T-cell (primary cell): ENCODE measurements around the gene RARG. TPM values are rescaled to one million over a fixed set of nuclear protein-coding genes. Genes with fewer than 3 reads are reported as not detected.

ENCODE experiments used
- ATAC-seq, 4 experiments: fragments of 200-7000 bp in 3 of 4; fragments of 150-1000 bp in 1 of 4; cut with Tn5 transposase; replicated peaks in 1 of 4; 1 replicate in 3 of 4; 2 replicates in 1 of 4; pipeline ENCODE4 v1.10.0; 2021; ENCODE audit warnings: moderate library complexity in 3 of 4, mild to moderate bottlenecking in 2 of 4, moderate number of reproducible peaks in 1 of 4
- CTCF ChIA-PET, 2 donors: fragments of 300-600 bp; sonication (Branson Sonifier 250); formaldehyde crosslinking; loops; one replicate each; lab custom pipeline; 2022; ENCODE audit warnings: antibody characterized with exemption in 2 of 2; lab: Charles Lee
- POLR2A ChIA-PET, 2 donors: fragments of 300-600 bp; sonication (Branson Sonifier 250); formaldehyde crosslinking; loops; one replicate each; lab custom pipeline; 2022; ENCODE audit warnings: antibody characterized with exemption in 2 of 2; lab: Charles Lee
- DNase-seq, 35 experiments: peaks; one replicate each; pipeline versions ENCODE4 v3.0.0 to v3.0.0-alpha.2; 2013 to 2023
- H3K27ac ChIP-seq: one replicate; pipeline ENCODE4 v1.5.1; 2013; ENCODE audit warnings: low read length
- H3K27me3 ChIP-seq, 2 experiments: replicated peaks in 1 of 2; 1 replicate in 1 of 2; 2 replicates in 1 of 2; pipeline versions ENCODE4 v1.6.1 to v1.7.0; 2013; ENCODE audit warnings: low read length in 1 of 2, mixed read lengths in 1 of 2; ENCODE audit not compliant: control insufficient read depth in 2 of 2, insufficient read depth in 2 of 2; ENCODE audit errors: extremely low read depth in 1 of 2
- H3K36me3 ChIP-seq, 2 donors: 1 replicate in 1 of 2; 2 replicates in 1 of 2; pipeline versions ENCODE4 v1.6.1 to v1.7.0; 2013; ENCODE audit warnings: low read length in 1 of 2; ENCODE audit not compliant: control insufficient read depth in 2 of 2, insufficient read depth in 1 of 2; ENCODE audit errors: extremely low read depth in 1 of 2
- H3K4me1 ChIP-seq, 2 experiments: 1 replicate in 1 of 2; 2 replicates in 1 of 2; pipeline versions ENCODE4 v1.6.1 to v1.7.0; 2013; ENCODE audit warnings: low read length in 2 of 2, mixed read lengths in 1 of 2; ENCODE audit not compliant: insufficient read depth in 2 of 2, control insufficient read depth in 1 of 2; ENCODE audit errors: extremely low read depth in 1 of 2
- H3K4me3 ChIP-seq, 2 donors: 1 replicate in 1 of 2; 2 replicates in 1 of 2; pipeline versions ENCODE4 v1.5.1 to v1.7.0; 2013; ENCODE audit warnings: mild to moderate bottlenecking in 2 of 2, low read length in 1 of 2, moderate library complexity in 1 of 2; ENCODE audit not compliant: control insufficient read depth in 1 of 2; ENCODE audit errors: extremely low read depth in 1 of 2
- H3K9me3 ChIP-seq: 2 replicates; pipeline ENCODE4 v1.7.0; 2013
- H3K27ac Mint-ChIP-seq, 2 donors: one replicate each; pipeline ENCODE4 v1.8.0; 2020 to 2021; ENCODE audit warnings: mild to moderate bottlenecking in 2 of 2, mixed read lengths in 2 of 2
- H3K27me3 Mint-ChIP-seq, 2 donors: one replicate each; pipeline ENCODE4 v1.8.0; 2021 to 2022; ENCODE audit warnings: mixed read lengths in 2 of 2
- H3K36me3 Mint-ChIP-seq: one replicate; pipeline ENCODE4 v1.8.0; 2021; ENCODE audit warnings: mixed read lengths
- H3K4me1 Mint-ChIP-seq, 3 donors: one replicate each; pipeline ENCODE4 v1.8.0; 2020 to 2022; ENCODE audit warnings: mixed read lengths in 3 of 3, mild to moderate bottlenecking in 1 of 3
- H3K4me3 Mint-ChIP-seq, 3 donors: one replicate each; pipeline ENCODE4 v1.8.0; 2020 to 2022; ENCODE audit warnings: mild to moderate bottlenecking in 3 of 3, mixed read lengths in 3 of 3, moderate library complexity in 3 of 3
- H3K9me3 Mint-ChIP-seq, 3 donors: one replicate each; pipeline ENCODE4 v1.8.0; 2020 to 2022; ENCODE audit warnings: mixed read lengths in 3 of 3
- WGBS: methylation state at CpG from one replicate; pipeline ENCODE4 v1.1.5; 2013; ENCODE audit warnings: missing lambda C conversion rate; ENCODE audit not compliant: insufficient coverage; 5-methylcytosine and 5-hydroxymethylcytosine counted together
- total RNA-seq, 35 experiments: library from RNA in 6 of 35; stranded (reverse) in 6 of 35; fragments of 120-200 nt in 1 of 35; gene quantifications; one replicate each; pipeline versions ENCODE4 v1.2.1 to v1.2.4 and lab custom pipeline; 2013 to 2026

The RARG gene
- total RNA-seq, 5 donors from 2014 or later (not counting 1 experiment from before 2014, with no cell fraction given) = 20.3 to 91.3 (median 74.2) TPM

DNA sequence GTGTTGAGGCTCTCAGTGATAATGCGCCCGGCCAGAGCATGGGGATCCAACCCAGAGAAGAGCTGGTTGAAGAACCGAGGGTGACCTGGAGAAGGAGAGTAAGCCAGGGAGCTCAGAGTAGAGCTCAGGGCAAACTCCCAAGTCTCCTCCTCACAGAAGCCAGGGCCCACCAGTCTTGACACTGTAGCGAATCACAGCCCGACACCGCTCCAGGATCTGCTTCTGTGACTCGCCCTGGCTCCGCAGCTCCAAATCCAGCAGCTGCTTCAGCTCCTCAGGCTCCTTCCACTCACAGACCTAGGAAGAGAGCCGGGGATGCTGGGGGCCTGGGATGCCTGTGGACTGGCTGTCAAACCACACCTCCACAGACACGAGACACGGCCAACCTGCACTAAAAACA, 59.7 kb downstream of the RARG start:
- H3K36me3 ChIP-seq = peaks cover 6% of the 10 kb centered on the region in 2 donors
- no peaks in the 10 kb centered on the region for H3K4me1 Mint-ChIP-seq
- no peak overlapping the region for H3K4me3 ChIP-seq
- H3K9me3 Mint-ChIP-seq = no peaks in the 10 kb centered on the region
- H3K4me1 ChIP-seq = no peaks in the 10 kb centered on the region
- ATAC-seq = no peak
- POLR2A ChIA-PET = interaction anchor here in 1 of 2 donors (0.7 kb wide), 1 partner anchor 25 kb away, joined by 3 read pairs; no protein-coding TSS in a partner anchor
- no peaks in the 10 kb centered on the region for H3K9me3 ChIP-seq
- no peak overlapping the region for H3K27ac Mint-ChIP-seq
- no peak overlapping the region for H3K27ac ChIP-seq
- H3K27me3 Mint-ChIP-seq = no peaks in the 10 kb centered on the region
- no peak overlapping the region for H3K4me3 Mint-ChIP-seq
- WGBS = 100% methylated on average over 7 of the region's 11 CpGs
- DNase-seq = no peak
- H3K36me3 Mint-ChIP-seq = peaks cover 22% of the 10 kb centered on the region
- H3K27me3 ChIP-seq = no peaks in the 10 kb centered on the region
- CTCF ChIA-PET = interaction anchor here in 1 of 2 donors (0.5 kb wide), 1 partner anchor 327 kb away, joined by 4 read pairs; no protein-coding TSS in a partner anchor

DNA sequence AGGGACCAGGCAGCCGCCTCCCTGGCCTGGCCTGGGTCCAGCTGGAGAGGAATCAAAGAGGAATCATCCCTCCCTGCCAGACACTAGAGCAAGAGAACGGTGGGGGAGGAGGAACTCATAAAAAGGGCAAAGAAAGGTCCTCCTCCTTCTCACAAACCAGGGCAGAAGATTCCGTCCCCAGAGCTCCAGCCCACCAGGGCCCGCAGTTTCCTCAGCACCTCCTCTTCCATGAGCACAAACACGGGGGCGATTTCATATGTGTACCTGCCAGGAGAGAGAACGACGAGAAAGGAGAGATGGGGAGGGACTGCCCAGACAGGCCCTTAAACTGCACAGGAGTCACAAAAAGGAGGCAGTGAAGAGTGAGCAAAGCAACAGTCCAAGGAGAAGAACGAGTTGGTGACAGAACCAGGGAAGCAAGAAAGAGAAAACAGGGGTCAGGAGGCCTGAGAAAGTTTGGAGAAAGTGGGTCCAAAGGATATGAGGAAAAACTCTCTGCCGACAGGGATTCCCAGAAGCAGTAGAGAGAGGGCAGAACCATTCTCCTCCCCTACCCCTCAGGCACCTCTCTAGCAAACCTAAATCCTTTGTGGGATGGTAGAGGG, 60.2 kb downstream of the RARG start:
- 86% methylated on average over 4 of the region's 10 CpGs for WGBS
- H3K4me3 ChIP-seq = no peak overlapping the region
- ChIA-PET POLR2A (interaction anchor here in 1 of 2 donors (0.7 kb wide), 1 partner anchor 26 kb away, joined by 3 read pairs; no protein-coding TSS in a partner anchor), CTCF (no interaction called here)
- H3K27ac Mint-ChIP-seq = no peak overlapping the region
- DNase-seq (no peak), ATAC-seq (no peak)
- H3K27me3 Mint-ChIP-seq = no peaks in the 10 kb centered on the region
- no peak overlapping the region for H3K4me3 Mint-ChIP-seq
- no peak overlapping the region for H3K27ac ChIP-seq
- peaks cover 26% of the 10 kb centered on the region for H3K36me3 Mint-ChIP-seq
- H3K4me1 ChIP-seq = no peaks in the 10 kb centered on the region
- H3K9me3 Mint-ChIP-seq = no peaks in the 10 kb centered on the region
- no peaks in the 10 kb centered on the region for H3K4me1 Mint-ChIP-seq
- no peaks in the 10 kb centered on the region for H3K27me3 ChIP-seq
- no peaks in the 10 kb centered on the region for H3K9me3 ChIP-seq
- H3K36me3 ChIP-seq = peaks cover 6% of the 10 kb centered on the region in 2 donors

DNA sequence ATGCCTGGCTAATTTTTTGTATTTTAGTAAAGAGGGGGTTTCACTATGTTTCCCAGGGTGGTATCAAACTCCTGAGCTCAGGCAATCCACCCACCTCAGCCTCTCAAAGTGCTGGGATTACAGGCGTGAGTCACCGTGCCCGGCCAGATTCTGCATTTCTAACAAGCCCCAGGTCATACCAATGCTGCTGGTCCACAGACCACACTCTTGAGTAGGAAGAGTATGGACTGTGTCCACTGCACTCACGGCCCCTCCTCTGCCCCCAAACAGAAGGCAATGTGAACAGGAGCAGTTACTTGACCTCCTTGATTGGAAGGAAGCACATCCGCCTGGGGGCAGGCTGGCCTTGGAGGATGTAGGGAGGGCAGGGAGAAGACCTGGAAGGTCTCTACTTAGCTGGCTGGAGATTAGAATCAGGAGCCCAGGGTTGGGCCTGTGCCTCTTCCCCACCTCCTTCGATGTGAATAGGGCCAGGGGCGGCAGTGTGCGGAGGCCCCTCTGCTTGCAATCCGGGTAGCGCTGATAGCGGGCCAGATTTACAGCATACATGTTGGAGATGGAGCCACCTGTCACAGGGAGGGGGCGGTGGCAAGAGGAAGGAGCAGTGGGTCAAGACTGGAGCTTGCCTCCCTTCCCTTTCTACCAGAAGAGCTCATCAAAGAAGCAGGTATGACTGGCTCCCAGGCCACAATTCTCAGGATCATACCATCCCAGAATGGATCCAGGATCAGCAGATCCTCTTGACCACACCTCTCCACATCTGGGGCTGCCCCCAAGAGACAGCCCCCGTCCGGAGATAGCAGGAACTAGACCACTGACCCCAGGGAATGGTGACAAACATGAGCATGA, 60.9 kb downstream of the RARG start:
- ChIA-PET CTCF (interaction anchor here in 1 of 2 donors (1.0 kb wide), 1 partner anchor 12 kb away, joined by 3 read pairs; no protein-coding TSS in a partner anchor), POLR2A (no interaction called here)
- H3K36me3 Mint-ChIP-seq = peaks cover 27% of the 10 kb centered on the region
- Histone ChIP-seq H3K27ac (no peak overlapping the region), H3K36me3 (peaks cover 6% of the 10 kb centered on the region in 2 donors), H3K27me3 (no peaks in the 10 kb centered on the region), H3K9me3 (no peaks in the 10 kb centered on the region), H3K4me1 (no peaks in the 10 kb centered on the region), H3K4me3 (no peak overlapping the region)
- H3K27ac Mint-ChIP-seq = no peak overlapping the region
- H3K4me3 Mint-ChIP-seq = no peak overlapping the region
- 97% methylated on average over 6 of the region's 14 CpGs for WGBS
- no peaks in the 10 kb centered on the region for H3K27me3 Mint-ChIP-seq
- H3K9me3 Mint-ChIP-seq = no peaks in the 10 kb centered on the region
- no peaks in the 10 kb centered on the region for H3K4me1 Mint-ChIP-seq
- ATAC-seq = no peak
- DNase-seq = no peak

DNA sequence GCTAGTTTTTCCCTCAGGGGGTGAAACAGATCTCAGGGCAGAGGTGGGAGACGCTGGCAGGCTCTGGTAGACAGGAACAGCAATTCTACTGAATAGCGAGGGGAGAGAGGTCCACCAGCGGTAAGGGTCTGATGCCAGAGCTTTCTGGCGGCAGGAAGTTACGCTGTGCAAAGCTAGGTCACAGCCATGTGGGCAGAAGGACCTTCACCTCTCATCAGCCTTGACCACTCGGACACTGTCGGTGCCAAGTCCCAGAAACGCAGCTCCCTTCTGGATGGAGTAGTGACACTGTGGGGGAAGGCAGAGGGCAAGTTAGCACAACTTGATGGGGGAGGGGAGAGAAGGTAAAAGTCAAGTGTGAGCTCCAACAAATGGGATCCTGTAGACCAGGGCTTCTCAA, 61.8 kb downstream of the RARG start:
- 87% methylated on average over 3 of the region's 8 CpGs for WGBS
- Histone ChIP-seq H3K27me3 (no peaks in the 10 kb centered on the region), H3K4me1 (no peaks in the 10 kb centered on the region), H3K36me3 (peaks cover 6% of the 10 kb centered on the region in 2 donors), H3K27ac (no peak overlapping the region), H3K4me3 (no peak overlapping the region), H3K9me3 (no peaks in the 10 kb centered on the region)
- Mint-ChIP-seq H3K4me3 (no peak overlapping the region), H3K4me1 (no peaks in the 10 kb centered on the region), H3K9me3 (no peaks in the 10 kb centered on the region), H3K27me3 (no peaks in the 10 kb centered on the region), H3K27ac (no peak overlapping the region), H3K36me3 (peaks cover 27% of the 10 kb centered on the region)
- DNase-seq = no peak
- CTCF ChIA-PET = interaction anchor here in 1 of 2 donors (1.0 kb wide), 1 partner anchor 11 kb away, joined by 3 read pairs; no protein-coding TSS in a partner anchor
- POLR2A ChIA-PET = no interaction called here
- ATAC-seq = no peak

DNA sequence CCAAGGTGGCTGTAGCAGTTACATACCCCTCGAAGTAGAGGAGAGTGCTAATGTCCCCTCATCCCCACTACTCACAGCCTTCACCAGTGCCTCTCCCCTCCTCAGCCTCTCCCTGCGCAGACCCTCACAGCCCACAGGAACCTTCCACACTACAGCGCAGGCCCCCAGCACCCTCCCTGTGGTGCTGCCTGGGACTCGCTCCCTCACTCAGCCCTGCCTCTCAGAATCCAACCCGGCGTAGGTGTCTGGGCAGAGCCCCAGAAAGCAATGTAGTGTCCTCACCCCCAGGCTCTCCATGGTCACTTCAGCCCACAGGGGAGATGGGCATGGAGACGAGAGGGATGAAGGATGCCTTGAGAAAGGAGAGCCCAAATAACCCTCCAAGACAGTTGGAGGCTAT, 62.4 kb downstream of the RARG start:
- ChIA-PET POLR2A (no interaction called here), CTCF (no interaction called here)
- peaks cover 27% of the 10 kb centered on the region for H3K36me3 Mint-ChIP-seq
- H3K4me1 Mint-ChIP-seq = no peaks in the 10 kb centered on the region
- ATAC-seq (no peak), DNase-seq (no peak)
- no peaks in the 10 kb centered on the region for H3K4me1 ChIP-seq
- H3K27me3 ChIP-seq = no peaks in the 10 kb centered on the region
- no peak overlapping the region for H3K4me3 ChIP-seq
- WGBS = 80% methylated on average over 2 of the region's 7 CpGs
- H3K4me3 Mint-ChIP-seq = no peak overlapping the region
- no peaks in the 10 kb centered on the region for H3K9me3 Mint-ChIP-seq
- no peak overlapping the region for H3K27ac Mint-ChIP-seq
- H3K27ac ChIP-seq = no peak overlapping the region
- H3K27me3 Mint-ChIP-seq = no peaks in the 10 kb centered on the region
- H3K36me3 ChIP-seq = peaks cover 6% of the 10 kb centered on the region in 2 donors
- no peaks in the 10 kb centered on the region for H3K9me3 ChIP-seq

DNA sequence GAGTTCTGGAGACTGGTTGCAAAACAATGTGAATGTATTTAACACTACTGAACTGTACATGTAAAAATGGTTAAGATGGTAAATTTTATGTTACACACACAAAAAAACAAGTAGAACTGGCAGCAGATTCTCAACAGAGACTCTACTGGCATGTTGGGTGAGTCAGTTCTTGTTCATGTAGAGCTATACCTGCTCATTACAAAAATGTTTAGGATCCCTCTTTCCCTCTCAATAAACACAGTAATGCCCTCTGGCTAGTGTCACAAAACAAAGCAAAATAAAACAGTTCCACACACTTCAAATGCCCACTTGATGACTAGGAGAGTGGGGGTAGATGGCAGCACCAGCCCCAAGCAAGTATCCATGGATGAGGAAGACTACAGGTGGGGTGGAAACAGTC, 65.2 kb downstream of the RARG start:
- peaks cover 25% of the 10 kb centered on the region for H3K36me3 Mint-ChIP-seq
- DNase-seq (no peak), ATAC-seq (no peak)
- Histone ChIP-seq H3K4me1 (no peaks in the 10 kb centered on the region), H3K36me3 (peaks cover 6% of the 10 kb centered on the region in 2 donors), H3K4me3 (no peak overlapping the region), H3K9me3 (no peaks in the 10 kb centered on the region), H3K27me3 (no peaks in the 10 kb centered on the region), H3K27ac (no peak overlapping the region)
- no peak overlapping the region for H3K27ac Mint-ChIP-seq
- H3K9me3 Mint-ChIP-seq = no peaks in the 10 kb centered on the region
- ChIA-PET POLR2A (no interaction called here), CTCF (no interaction called here)
- H3K27me3 Mint-ChIP-seq = no peaks in the 10 kb centered on the region
- H3K4me3 Mint-ChIP-seq = no peak overlapping the region
- H3K4me1 Mint-ChIP-seq = no peaks in the 10 kb centered on the region
